ENCODE results near the gene PHAF1.

DNA sequence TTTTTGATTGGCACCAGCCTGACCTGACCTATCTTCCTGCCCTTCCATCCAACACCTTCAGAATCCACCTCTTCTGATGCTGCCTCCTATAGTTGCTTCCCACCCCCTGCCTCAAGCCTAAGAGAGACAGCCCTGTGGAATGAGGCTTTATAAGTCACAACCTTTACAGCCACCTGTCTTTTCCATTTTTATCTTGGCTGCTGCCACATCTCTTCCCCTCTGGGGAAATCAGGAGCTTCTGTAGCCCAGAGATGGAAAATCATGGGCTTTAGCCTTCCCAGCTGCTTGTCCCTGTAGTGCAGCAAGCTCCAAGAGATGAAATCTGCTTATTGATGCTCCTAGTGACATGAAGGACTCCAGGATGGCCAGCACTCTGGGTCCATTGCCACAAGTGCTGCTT, 18.7 kb downstream of the PHAF1 start:
- no peak for TF ChIP-seq CTCF (IDR thresholded peaks at IDR 0.05)
- TF ChIP-seq EZH2 (IDR thresholded peaks at IDR 0.05; ENCODE audit: borderline replicate concordance, insufficient read depth, low read depth, low read length, poor library complexity, severe bottlenecking), result no peak
